HG03565 (cell line): ENCODE data around the gene ZSCAN2.

Source experiments
- ATAC-seq: cut with Tn5 transposase; IDR thresholded peaks from one replicate; pipeline ENCODE4 v1.9.1; 2021; ENCODE audit warnings: mild to moderate bottlenecking, moderate library complexity; ENCODE audit not compliant: unreplicated experiment

The ZSCAN2 gene

GRCh38 chr15:84668221-84668982, 67.6 kb downstream of the ZSCAN2 start:
- ATAC-seq = no peak

DNA sequence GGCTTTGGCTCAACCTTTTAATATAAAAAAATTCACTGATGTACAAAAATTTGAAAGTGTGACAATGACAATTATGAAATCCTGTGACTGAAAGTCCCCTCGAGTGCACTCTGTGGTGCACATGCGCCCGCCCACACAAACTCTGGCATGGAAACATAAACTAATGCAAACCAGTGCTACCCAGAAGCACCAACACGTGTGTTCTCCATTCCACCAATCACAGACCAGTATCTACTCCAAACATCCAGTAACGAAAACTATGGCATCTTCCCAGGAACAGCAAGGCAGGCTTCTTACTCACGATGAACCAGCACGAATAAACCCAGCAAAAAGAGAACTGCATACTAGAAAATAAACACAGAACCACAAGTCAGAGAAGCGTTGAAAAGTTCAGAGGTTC, 68.9 kb downstream of the ZSCAN2 start:
- ATAC-seq = no peak

DNA sequence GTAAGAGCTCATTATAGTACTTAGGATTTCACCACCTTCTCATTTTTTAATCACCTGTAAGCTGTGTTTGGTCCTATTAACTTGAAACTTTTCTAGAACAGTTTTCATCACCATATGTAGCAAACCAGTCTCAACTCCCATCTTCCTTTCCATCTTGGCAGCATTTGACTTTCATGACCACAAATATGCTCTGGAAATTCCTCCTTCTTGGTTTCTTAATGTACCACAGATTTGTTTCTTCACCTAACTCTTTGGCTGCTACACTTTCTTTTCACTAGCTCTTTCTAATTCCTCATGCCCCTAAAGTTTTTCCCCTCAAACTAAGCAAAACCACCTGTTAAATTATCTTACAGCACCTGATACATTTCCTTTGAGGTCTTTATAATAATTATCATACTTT, 70.4 kb downstream of the ZSCAN2 start:
- no peak for ATAC-seq
